ENCODE results near the gene ACBD7. TPM values are rescaled to one million over a fixed set of nuclear protein-coding genes. Genes with fewer than 3 reads are reported as not detected.

Gene ACBD7
- total and polyA plus RNA-seq, 2 of the 8 experiments (the other 6 are each of a cell fraction or from before 2014, with no cell fraction given) = 9.0 to 17.8 TPM

DNA sequence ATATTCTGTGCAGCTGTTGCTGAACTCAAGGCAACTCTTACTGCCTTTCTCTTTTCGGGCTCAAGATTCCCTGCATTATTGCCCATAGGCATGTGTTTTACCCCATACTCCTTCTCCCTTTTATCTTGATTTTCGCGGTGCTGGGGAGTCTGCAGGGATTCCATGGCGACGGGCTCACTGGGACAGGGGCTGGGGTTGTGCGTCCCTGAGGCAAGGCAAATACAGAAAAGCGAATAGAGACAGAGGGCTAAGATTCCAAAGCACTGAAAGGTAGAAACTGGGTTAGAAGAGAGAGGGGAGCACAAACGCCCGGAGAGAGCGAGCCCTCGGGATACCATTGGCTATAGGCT is 8.1 kb upstream of the ACBD7 start:
- Histone ChIP-seq H2AFZ (ENCODE audit: low read length) (peak overlapping the region; percentile 96), H3K23me2 (ENCODE audit: low read depth, low read length) (peaks cover 9% of the 10 kb centered on the region), H3K4me3 (ENCODE audit: extremely low read depth in 1 of 4, insufficient read depth in 2 of 4, low read depth in 3 of 4, low read length in 4 of 4) (peak overlapping the region; percentile 72 to 83 (median 74)), H3K27me3 (replicated peaks in 1 of 4; ENCODE audit: control insufficient read depth in 3 of 4, extremely low read depth in 1 of 4, insufficient read depth in 3 of 4, low read length in 3 of 4) (no peaks in the 10 kb centered on the region; a peak in 1 of 7 replicates), H3K79me1 (ENCODE audit: low read depth, low read length) (peaks cover 10% of the 10 kb centered on the region), H2BK20ac (ENCODE audit: low read length) (no peak overlapping the region), H4K5ac (ENCODE audit: insufficient read length, low read depth, low read length) (no peak overlapping the region), H3K4me2 (ENCODE audit: insufficient read depth in 1 of 2, low read depth in 2 of 2, low read length in 2 of 2) (peak overlapping the region; percentile 80 to 96), H3K9me3 (ENCODE audit: insufficient read depth in 2 of 2, low read depth in 1 of 2, low read length in 1 of 2) (no peaks in the 10 kb centered on the region), H3K18ac (ENCODE audit: extremely low read depth, low read length) (no peak overlapping the region), H2BK12ac (ENCODE audit: low read depth, low read length) (no peak overlapping the region), H2AK5ac (ENCODE audit: low read depth, low read length) (no peak overlapping the region), H3K4ac (replicated peaks; ENCODE audit: insufficient read length, low read depth, low read length) (no peak overlapping the region), H2BK5ac (ENCODE audit: low read depth, low read length) (no peak overlapping the region), H3K79me2 (ENCODE audit: control insufficient read depth in 1 of 2, insufficient read depth in 2 of 2, low read length in 2 of 2) (peaks cover 7 to 37% of the 10 kb centered on the region in 2 experiments; a peak in 3 of 4 replicates), H4K8ac (ENCODE audit: extremely low read depth, insufficient read depth, low read length) (no peak overlapping the region), H4K91ac (replicated peaks; ENCODE audit: insufficient read length, low read length) (no peak overlapping the region), H3K4me1 (replicated peaks in 1 of 4; ENCODE audit: control insufficient read depth in 3 of 4, insufficient read depth in 4 of 4, low read length in 3 of 4) (peaks cover 0 to 5% (median 2%) of the 10 kb centered on the region in 4 experiments; a peak in 2 of 7 replicates), H3K14ac (ENCODE audit: insufficient read length) (no peak overlapping the region), H2BK15ac (ENCODE audit: low read length) (no peak overlapping the region), H2BK120ac (replicated peaks; ENCODE audit: low read depth, low read length) (no peak overlapping the region), H3K9ac (replicated peaks in 1 of 4; ENCODE audit: extremely low read depth in 1 of 4, low read depth in 3 of 4, low read length in 3 of 4) (peak overlapping the region in 3 of 4 experiments; percentile 56 to 96 (median 96); a peak in 5 of 7 replicates), H3K27ac (ENCODE audit: low read depth, low read length) (no peak overlapping the region), H3K23ac (ENCODE audit: insufficient read length) (no peak overlapping the region), H3K36me3 (ENCODE audit: control insufficient read depth in 2 of 4, insufficient read depth in 4 of 4, low read length in 3 of 4) (peaks cover 0 to 7% (median 4%) of the 10 kb centered on the region in 4 experiments; a peak in 3 of 8 replicates), H3K56ac (replicated peaks; ENCODE audit: insufficient read length, low read depth, low read length) (no peak overlapping the region), H4K20me1 (replicated peaks in 1 of 2; ENCODE audit: control insufficient read depth in 1 of 2, insufficient read depth in 2 of 2, low read length in 2 of 2) (peaks cover 2 to 3% of the 10 kb centered on the region in 2 experiments)
- TF ChIP-seq EGR1 (IDR thresholded peaks at IDR 0.05; ENCODE audit: borderline replicate concordance, low read depth, low read length) = no peak
- TF ChIP-seq SAP30 (IDR thresholded peaks at IDR 0.05; ENCODE audit: insufficient read depth, insufficient replicate concordance, low read length) = peak; percentile 78
- TF ChIP-seq RAD21 (IDR thresholded peaks at IDR 0.05 in 1 of 2, conservative IDR thresholded peaks at IDR 0.05 in 1 of 2; ENCODE audit: low read depth in 2 of 2, low read length in 2 of 2) = 0 out of 4 replicates have a peak, but pooled peaks of 1 of the 2 experiments have one; percentile 1
- no peak for DNase-seq (ENCODE audit: low read depth in 1 of 2, low spot score in 2 of 2)
- CTCF ChIA-PET (ENCODE audit: partially characterized antibody) = no interaction called here
- WGBS, 2 experiments (ENCODE audit: extremely low coverage in 1 of 2, insufficient coverage in 1 of 2, insufficient read length in 1 of 2, insufficient replicate concordance in 2 of 2, low coverage in 1 of 2, low lambda C conversion rate in 2 of 2, missing lambda C conversion rate in 1 of 2) = 5% methylated on average over 11 of the region's 11 CpGs; no CpG with 5 or more reads in 1 of the 2 experiments
- POLR2A ChIA-PET (ENCODE audit: partially characterized antibody) = no interaction called here
- FAIRE-seq = no peak

All from H1 (cell line).